H1 (cell line): Measurements from ENCODE around the gene LILRB1. TPM values are rescaled to one million over a fixed set of nuclear protein-coding genes. Genes with fewer than 3 reads are reported as not detected.

Experiments used
- CTCF ChIA-PET: fragments of 300-600 bp; sonication (Branson Sonifier 250); formaldehyde crosslinking; loops from one replicate; lab custom pipeline; 2021; ENCODE audit not compliant: partially characterized antibody; lab: Charles Lee
- POLR2A ChIA-PET: fragments of 300-600 bp; sonication (Branson Sonifier 250); formaldehyde crosslinking; loops from one replicate; lab custom pipeline; 2021; ENCODE audit warnings: inconsistent platforms; ENCODE audit not compliant: partially characterized antibody; lab: Charles Lee
- DNase-seq, 2 experiments: peaks; one replicate each; pipeline versions ENCODE4 v3.0.0 to v3.0.0-alpha.2; 2010 to 2022; ENCODE audit warnings: low spot score in 2 of 2, low read depth in 1 of 2, mixed read lengths in 1 of 2
- FAIRE-seq: peaks from 2 replicates; lab custom pipeline; 2011; peaks lifted over from hg19 to GRCh38; lab: Jason Lieb, UNC
- H2AFZ ChIP-seq: 2 replicates; pipeline ENCODE4 v1.8.1; 2012; ENCODE audit warnings: low read length, inconsistent platforms
- H2AK5ac ChIP-seq: 2 replicates; pipeline ENCODE4 v1.6.1; 2013; ENCODE audit warnings: low read depth, low read length
- H2BK120ac ChIP-seq: replicated peaks from 2 replicates; pipeline ENCODE3; 2013; ENCODE audit warnings: low read depth, low read length, inconsistent platforms
- H2BK12ac ChIP-seq: 2 replicates; pipeline ENCODE4 v1.6.1; 2013; ENCODE audit warnings: low read depth, low read length
- H2BK15ac ChIP-seq: 2 replicates; pipeline ENCODE4 v1.6.1; 2013; ENCODE audit warnings: low read length
- H2BK20ac ChIP-seq: 2 replicates; pipeline ENCODE4 v1.6.1; 2013; ENCODE audit warnings: low read length
- H2BK5ac ChIP-seq: 2 replicates; pipeline ENCODE4 v1.6.1; 2013; ENCODE audit warnings: low read depth, low read length
- H3K14ac ChIP-seq: 2 replicates; pipeline ENCODE4 v1.6.1; 2013; ENCODE audit warnings: inconsistent platforms; ENCODE audit not compliant: insufficient read length
- H3K18ac ChIP-seq: 2 replicates; pipeline ENCODE4 v1.6.1; 2013; ENCODE audit warnings: low read length; ENCODE audit errors: extremely low read depth
- H3K23ac ChIP-seq: 2 replicates; pipeline ENCODE4 v1.6.1; 2013; ENCODE audit warnings: inconsistent platforms; ENCODE audit not compliant: insufficient read length
- H3K23me2 ChIP-seq: 2 replicates; pipeline ENCODE4 v1.6.1; 2013; ENCODE audit warnings: low read depth, low read length
- H3K27ac ChIP-seq: 2 replicates; pipeline ENCODE4 v1.6.1; 2011; ENCODE audit warnings: low read depth, low read length, inconsistent platforms
- H3K27me3 ChIP-seq, 4 experiments: replicated peaks in 1 of 4; 1 replicate in 1 of 4; 2 replicates in 3 of 4; pipeline versions ENCODE4 v1.6.1 to v1.8.1; 2011 to 2013; ENCODE audit warnings: low read length in 3 of 4, mild to moderate bottlenecking in 3 of 4, inconsistent platforms in 2 of 4, mixed read lengths in 2 of 4, moderate library complexity in 1 of 4; ENCODE audit not compliant: control insufficient read depth in 3 of 4, insufficient read depth in 3 of 4; ENCODE audit errors: extremely low read depth in 1 of 4
- H3K36me3 ChIP-seq, 4 experiments: 2 replicates each; pipeline versions ENCODE4 v1.6.1 to v1.8.1; 2011 to 2013; ENCODE audit warnings: mild to moderate bottlenecking in 4 of 4, low read length in 3 of 4, moderate library complexity in 2 of 4, control low read depth in 1 of 4, inconsistent platforms in 1 of 4; ENCODE audit not compliant: insufficient read depth in 4 of 4, control insufficient read depth in 2 of 4
- H3K4ac ChIP-seq: replicated peaks from 2 replicates; pipeline ENCODE3; 2013; ENCODE audit warnings: low read length, low read depth, mixed read lengths, inconsistent platforms; ENCODE audit not compliant: insufficient read length
- H3K4me1 ChIP-seq, 4 experiments: replicated peaks in 1 of 4; 1 replicate in 1 of 4; 2 replicates in 3 of 4; pipeline versions ENCODE4 v1.6.1 to v1.8.1; 2011 to 2013; ENCODE audit warnings: low read length in 3 of 4, inconsistent platforms in 2 of 4, mixed read lengths in 1 of 4; ENCODE audit not compliant: insufficient read depth in 4 of 4, control insufficient read depth in 3 of 4
- H3K4me2 ChIP-seq, 2 experiments: 2 replicates each; pipeline versions ENCODE4 v1.6.1 to v1.8.1; 2011 to 2013; ENCODE audit warnings: low read depth in 2 of 2, low read length in 2 of 2, control low read depth in 1 of 2, inconsistent platforms in 1 of 2, mild to moderate bottlenecking in 1 of 2; ENCODE audit not compliant: insufficient read depth in 1 of 2
- H3K4me3 ChIP-seq, 4 experiments: fragments of 200-600, 300-600 bp in 1 of 4; sonication (generic), shearing (Covaris generic), sonication (Bioruptor Twin) in 1 of 4; 2 replicates each; pipeline versions ENCODE4 v1.5.1 to v1.8.1; 2011 to 2016; ENCODE audit warnings: low read length in 4 of 4, low read depth in 3 of 4, control low read depth in 2 of 4, inconsistent platforms in 2 of 4, mild to moderate bottlenecking in 2 of 4, mixed read lengths in 1 of 4, moderate library complexity in 1 of 4; ENCODE audit not compliant: insufficient read depth in 2 of 4; ENCODE audit errors: extremely low read depth in 1 of 4
- H3K56ac ChIP-seq: replicated peaks from 2 replicates; pipeline ENCODE3; 2013; ENCODE audit warnings: low read depth, mild to moderate bottlenecking, mixed read lengths, low read length, inconsistent platforms; ENCODE audit not compliant: insufficient read length
- H3K79me1 ChIP-seq: 2 replicates; pipeline ENCODE4 v1.6.1; 2013; ENCODE audit warnings: low read depth, low read length, control low read depth
- H3K79me2 ChIP-seq, 2 experiments: 2 replicates each; pipeline versions ENCODE4 v1.6.1 to v1.8.1; 2012 to 2013; ENCODE audit warnings: low read length in 2 of 2, mild to moderate bottlenecking in 2 of 2, inconsistent platforms in 1 of 2; ENCODE audit not compliant: insufficient read depth in 2 of 2, control insufficient read depth in 1 of 2
- H3K9ac ChIP-seq, 4 experiments: replicated peaks in 1 of 4; 1 replicate in 1 of 4; 2 replicates in 3 of 4; pipeline versions ENCODE4 v1.6.1 to v1.8.1; 2011 to 2013; ENCODE audit warnings: low read depth in 3 of 4, low read length in 3 of 4, control low read depth in 2 of 4, mild to moderate bottlenecking in 2 of 4, moderate library complexity in 2 of 4, inconsistent platforms in 1 of 4; ENCODE audit errors: extremely low read depth in 1 of 4
- H3K9me3 ChIP-seq, 2 experiments: 2 replicates each; pipeline versions ENCODE4 v1.6.1 to v1.8.1; 2012 to 2013; ENCODE audit warnings: mild to moderate bottlenecking in 2 of 2, moderate library complexity in 2 of 2, control low read depth in 1 of 2, inconsistent platforms in 1 of 2, low read depth in 1 of 2, low read length in 1 of 2, mixed read lengths in 1 of 2; ENCODE audit not compliant: insufficient read depth in 2 of 2
- H4K20me1 ChIP-seq, 2 experiments: replicated peaks in 1 of 2; 2 replicates each; pipeline versions ENCODE3 to v1.8.1; 2011 to 2013; ENCODE audit warnings: inconsistent platforms in 2 of 2, low read length in 2 of 2, mild to moderate bottlenecking in 1 of 2; ENCODE audit not compliant: insufficient read depth in 2 of 2, control insufficient read depth in 1 of 2
- H4K5ac ChIP-seq: 2 replicates; pipeline ENCODE4 v1.6.1; 2013; ENCODE audit warnings: low read length, low read depth, mixed read lengths, inconsistent platforms; ENCODE audit not compliant: insufficient read length
- H4K8ac ChIP-seq: 2 replicates; pipeline ENCODE4 v1.8.0; 2013; ENCODE audit warnings: mild to moderate bottlenecking, moderate library complexity, low read length, inconsistent platforms; ENCODE audit not compliant: insufficient read depth; ENCODE audit errors: extremely low read depth
- H4K91ac ChIP-seq: replicated peaks from 2 replicates; pipeline ENCODE3; 2013; ENCODE audit warnings: low read length, mixed read lengths, inconsistent platforms; ENCODE audit not compliant: insufficient read length
- CTBP2 ChIP-seq: IDR thresholded peaks from 2 replicates; pipeline ENCODE4 v1.7.0; 2011; ENCODE audit warnings: borderline replicate concordance, mild to moderate bottlenecking, moderate library complexity, mixed read lengths, low read length; ENCODE audit not compliant: insufficient read depth, insufficient read length
- EGR1 ChIP-seq: IDR thresholded peaks from 2 replicates; pipeline ENCODE4 v1.6.1; 2011; ENCODE audit warnings: low read depth, low read length, borderline replicate concordance
- EP300 ChIP-seq, 2 experiments: IDR thresholded peaks; 1 replicate in 1 of 2; 2 replicates in 1 of 2; pipeline ENCODE4 v1.6.1; 2011 to 2012; ENCODE audit warnings: low read depth in 2 of 2, low read length in 2 of 2, mild to moderate bottlenecking in 2 of 2, borderline replicate concordance in 1 of 2, inconsistent platforms in 1 of 2, moderate library complexity in 1 of 2
- FOSL1 ChIP-seq: IDR thresholded peaks from 2 replicates; pipeline ENCODE4 v1.6.1; 2011; ENCODE audit warnings: mild to moderate bottlenecking, low read depth, low read length, moderate library complexity; ENCODE audit not compliant: insufficient read depth
- MAFK ChIP-seq: IDR thresholded peaks from 2 replicates; pipeline ENCODE4 v1.6.1; 2012; ENCODE audit warnings: low read depth, mild to moderate bottlenecking, improper control_type of control experiment, low read length
- POU5F1 ChIP-seq: IDR thresholded peaks from 2 replicates; pipeline ENCODE4 v1.6.1; 2011; ENCODE audit warnings: low read depth, mild to moderate bottlenecking, low read length, moderate library complexity
- RAD21 ChIP-seq, 2 experiments: IDR thresholded peaks in 1 of 2; conservative IDR thresholded peaks in 1 of 2; 2 replicates each; pipeline ENCODE4 v1.6.1; 2011; ENCODE audit warnings: low read depth in 2 of 2, low read length in 2 of 2, improper control_type of control experiment in 1 of 2, inconsistent platforms in 1 of 2, mild to moderate bottlenecking in 1 of 2, moderate library complexity in 1 of 2
- SIRT6 ChIP-seq: IDR thresholded peaks from one replicate; pipeline ENCODE4 v1.7.1; 2012; ENCODE audit warnings: low read length, inconsistent platforms
- SP2 ChIP-seq: IDR thresholded peaks from 2 replicates; pipeline ENCODE4 v1.6.1; 2012; ENCODE audit warnings: mild to moderate bottlenecking, low read length, inconsistent platforms
- TBP ChIP-seq: IDR thresholded peaks from 2 replicates; pipeline ENCODE4 v1.6.1; 2011; ENCODE audit warnings: low read depth, low read length, improper control_type of control experiment
- YY1 ChIP-seq: IDR thresholded peaks from 2 replicates; pipeline ENCODE4 v1.6.1; 2011; ENCODE audit warnings: low read depth, mild to moderate bottlenecking, low read length
- ZNF274 ChIP-seq: IDR thresholded peaks from 2 replicates; pipeline ENCODE4 v1.7.0; 2012; ENCODE audit warnings: low read length, borderline replicate concordance; ENCODE audit errors: extremely low read depth
- WGBS, 2 experiments: shearing (Covaris generic) in 1 of 2; methylation state at CpG; one replicate each; pipeline versions ENCODE4 v1.1.6 to v1.1.7; 2013 to 2015; ENCODE audit warnings: low lambda C conversion rate in 2 of 2, mixed read lengths in 2 of 2, inconsistent platforms in 1 of 2, low coverage in 1 of 2, missing lambda C conversion rate in 1 of 2; ENCODE audit not compliant: insufficient replicate concordance in 2 of 2, insufficient coverage in 1 of 2, insufficient read length in 1 of 2; ENCODE audit errors: extremely low coverage in 1 of 2, missing lambda C conversion rate in 1 of 2; 5-methylcytosine and 5-hydroxymethylcytosine counted together
- polyA plus RNA-seq, 7 experiments: library from polyadenylated mRNA; depleted of rRNA in 3 of 7; stranded (reverse) in 5 of 7; unstranded in 2 of 7; fragments of >200 nt in 5 of 7; fragments of 200-250 nt in 2 of 7; gene quantifications; 1 replicate in 5 of 7; 2 replicates in 1 of 7; 4 replicates in 1 of 7; pipeline versions ENCODE4 v1.2.1 to v1.2.3, GENCODE V29; 2011 to 2013; ENCODE audit warnings: missing spikeins in 2 of 7, mixed read lengths in 2 of 7
- total RNA-seq: library from RNA; stranded (reverse); fragmentation: NEBNext Ultra II Directional; extraction: Animal tissue kit (Norgen Biotek cat#: 25700); gene quantifications from 2 replicates; pipeline ENCODE4 v1.2.1, GENCODE V29; 2021
- TF ChIP-seq, protein P1 (sequence below): IDR thresholded peaks from 2 replicates; pipeline ENCODE4 v1.6.1; 2012; ENCODE audit warnings: low read length, inconsistent platforms

LILRB1 gene
- total and polyA plus RNA-seq, 2 of the 8 experiments (the other 6 are each of a cell fraction or from before 2014, with no cell fraction given), result not detected

DNA sequence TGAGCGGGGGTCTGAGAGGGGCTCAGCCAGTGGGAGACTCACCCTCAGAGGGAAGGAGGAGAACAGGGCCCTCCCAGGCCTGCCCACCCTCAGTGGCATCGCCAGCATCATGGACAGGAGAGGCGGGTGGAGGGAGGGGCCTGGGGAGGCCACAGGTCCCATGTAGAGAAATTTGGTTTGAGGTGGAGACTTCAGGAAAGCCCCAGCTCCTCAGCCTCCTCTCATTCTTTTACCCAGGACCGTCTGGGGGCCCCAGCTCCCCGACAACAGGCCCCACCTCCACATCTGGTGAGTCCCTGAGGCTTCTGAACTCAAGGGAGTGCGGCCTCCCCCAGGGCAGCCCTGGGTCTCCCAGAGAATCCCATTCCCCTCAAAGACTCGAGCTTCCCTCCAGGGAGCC is 3.1 kb downstream of the LILRB1 start:
- DNase-seq (no peak), FAIRE-seq (no peak)
- Histone ChIP-seq H3K23me2 (no peaks in the 10 kb centered on the region), H3K79me2 (no peaks in the 10 kb centered on the region), H3K9ac (no peak overlapping the region), H2BK120ac (no peak overlapping the region), H3K36me3 (no peaks in the 10 kb centered on the region), H3K56ac (no peak overlapping the region), H3K9me3 (peaks cover 39 to 95% of the 10 kb centered on the region in 2 experiments), H2BK12ac (no peak overlapping the region), H3K14ac (no peak overlapping the region), H2AFZ (no peak overlapping the region), H4K8ac (no peak overlapping the region), H4K5ac (no peak overlapping the region), H3K4ac (no peak overlapping the region), H2BK5ac (no peak overlapping the region), H2BK20ac (no peak overlapping the region), H3K18ac (no peak overlapping the region), H3K27ac (no peak overlapping the region), H4K91ac (no peak overlapping the region), H2BK15ac (no peak overlapping the region), H2AK5ac (no peak overlapping the region), H3K79me1 (no peaks in the 10 kb centered on the region), H3K4me3 (no peak overlapping the region), H4K20me1 (no peaks in the 10 kb centered on the region), H3K4me2 (no peak overlapping the region), H3K27me3 (no peaks in the 10 kb centered on the region), H3K4me1 (no peaks in the 10 kb centered on the region), H3K23ac (no peak overlapping the region)
- ChIA-PET POLR2A (no interaction called here), CTCF (interaction anchor here (0.6 kb wide), 1 partner anchor 367 kb away, joined by 3 read pairs; no protein-coding TSS in a partner anchor)
- 59% methylated on average over 4 of the region's 7 CpGs; no CpG with 5 or more reads in 1 of the 2 experiments for WGBS, 2 experiments
- TF ChIP-seq EP300 (IDR thresholded peaks at IDR 0.05; ENCODE audit: borderline replicate concordance in 1 of 2, low read depth in 2 of 2, low read length in 2 of 2) (no peak), POU5F1 (no peak), MAFK (no peak), FOSL1 (no peak), YY1 (no peak), EGR1 (no peak), CTBP2 (no peak), TBP (no peak), SIRT6 (no peak), ZNF274 (no peak), RAD21 (IDR thresholded peaks at IDR 0.05 in 1 of 2, conservative IDR thresholded peaks at IDR 0.05 in 1 of 2; ENCODE audit: low read depth in 2 of 2, low read length in 2 of 2) (no peak), SP2 (no peak)
- TF ChIP-seq, protein P1, sequence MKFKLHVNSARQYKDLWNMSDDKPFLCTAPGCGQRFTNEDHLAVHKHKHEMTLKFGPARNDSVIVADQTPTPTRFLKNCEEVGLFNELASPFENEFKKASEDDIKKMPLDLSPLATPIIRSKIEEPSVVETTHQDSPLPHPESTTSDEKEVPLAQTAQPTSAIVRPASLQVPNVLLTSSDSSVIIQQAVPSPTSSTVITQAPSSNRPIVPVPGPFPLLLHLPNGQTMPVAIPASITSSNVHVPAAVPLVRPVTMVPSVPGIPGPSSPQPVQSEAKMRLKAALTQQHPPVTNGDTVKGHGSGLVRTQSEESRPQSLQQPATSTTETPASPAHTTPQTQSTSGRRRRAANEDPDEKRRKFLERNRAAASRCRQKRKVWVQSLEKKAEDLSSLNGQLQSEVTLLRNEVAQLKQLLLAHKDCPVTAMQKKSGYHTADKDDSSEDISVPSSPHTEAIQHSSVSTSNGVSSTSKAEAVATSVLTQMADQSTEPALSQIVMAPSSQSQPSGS, result no peak
